HG02759 (cell line): ENCODE results near the gene LSR.
A peak's percentile ranks its signal among the peaks of the same experiment; 100 is the strongest.

Experiments used
- ATAC-seq: cut with Tn5 transposase; IDR thresholded peaks from one replicate; pipeline ENCODE4 v1.9.1; 2021; ENCODE audit warnings: mild to moderate bottlenecking, moderate library complexity; ENCODE audit not compliant: unreplicated experiment

LSR gene

GRCh38 chr19:35248310-35249145 lies at the start of gene LSR:
TSS of gene LSR (plus strand) at chr19:35249002. CDS start at chr19:35249023, 21 bp downstream.
- ATAC-seq: peak; percentile 85

GRCh38 chr19:35199481-35199880 lies 49.3 kb upstream of the LSR start:
- no peak for ATAC-seq

- ATAC-seq: no peak
Measured at GRCh38 chr19:35202722-35203688, 45.8 kb upstream of the LSR start.

- ATAC-seq: peak; percentile 82
Measured at GRCh38 chr19:35204799-35205732, 43.7 kb upstream of the LSR start.

- no peak for ATAC-seq
Measured at GRCh38 chr19:35205733-35206323, 43.0 kb upstream of the LSR start.

- peak; percentile 40 for ATAC-seq
Measured at GRCh38 chr19:35206379-35206778, 42.4 kb upstream of the LSR start.

- no peak for ATAC-seq
Measured at GRCh38 chr19:35206855-35207254, 41.9 kb upstream of the LSR start.

- ATAC-seq: no peak
Measured at GRCh38 chr19:35207391-35207871, 41.4 kb upstream of the LSR start.

- no peak for ATAC-seq
Measured at GRCh38 chr19:35208121-35208520, 40.7 kb upstream of the LSR start.

- ATAC-seq: no peak
Measured at GRCh38 chr19:35209646-35210045, 39.2 kb upstream of the LSR start.

- no peak for ATAC-seq
Measured at GRCh38 chr19:35211545-35212230, 37.1 kb upstream of the LSR start.

GRCh38 chr19:35212241-35212640 lies 36.6 kb upstream of the LSR start:
- no peak for ATAC-seq

GRCh38 chr19:35213663-35214632 lies 34.9 kb upstream of the LSR start:
- ATAC-seq: peak; percentile 69

GRCh38 chr19:35214766-35215422 lies 33.9 kb upstream of the LSR start:
- no peak for ATAC-seq

GRCh38 chr19:35216016-35216832 lies 32.6 kb upstream of the LSR start:
- ATAC-seq: no peak

- ATAC-seq: no peak
Measured at GRCh38 chr19:35216833-35217648, 31.8 kb upstream of the LSR start.
